Loucy (cell line): Measurements from ENCODE around the gene FREM2.

Source experiments
- H2AFZ ChIP-seq: fragments of 200-600 bp; sonication (generic); 2 replicates; pipeline ENCODE4 v1.6.0; 2016; ENCODE audit warnings: antibody characterized with exemption, mild to moderate bottlenecking, low read length, moderate library complexity
- H3F3A ChIP-seq: fragments of 200-600 bp; 2 replicates; pipeline ENCODE4 v1.6.0; 2016; ENCODE audit warnings: antibody characterized with exemption, low read depth, mild to moderate bottlenecking
- H3K27me3 ChIP-seq: fragments of 200-600 bp; sonication (generic); 2 replicates; pipeline ENCODE4 v1.6.1; 2014; ENCODE audit warnings: low read length, mild to moderate bottlenecking; ENCODE audit not compliant: insufficient read depth, poor library complexity, severe bottlenecking
- H3K36me3 ChIP-seq: fragments of 200-600 bp; sonication (generic); 2 replicates; pipeline ENCODE4 v1.6.1; 2016; ENCODE audit warnings: low read length; ENCODE audit not compliant: insufficient read depth
- H3K4me1 ChIP-seq: fragments of 200-600 bp; sonication (generic); 2 replicates; pipeline ENCODE4 v1.5.1; 2014; ENCODE audit warnings: low read length, mild to moderate bottlenecking; ENCODE audit not compliant: insufficient read depth, poor library complexity, severe bottlenecking
- H3K4me2 ChIP-seq: fragments of 200-600 bp; sonication (generic); 2 replicates; pipeline ENCODE4 v1.6.0; 2014; ENCODE audit warnings: antibody characterized with exemption, low read length, low read depth, mild to moderate bottlenecking; ENCODE audit not compliant: poor library complexity, severe bottlenecking
- H3K4me3 ChIP-seq: fragments of 200-600 bp; sonication (generic); 2 replicates; pipeline ENCODE4 v1.5.1; 2014; ENCODE audit warnings: low read length, mild to moderate bottlenecking, mixed read lengths; ENCODE audit not compliant: poor library complexity, severe bottlenecking
- H3K79me2 ChIP-seq: fragments of 200-600 bp; sonication (generic); 2 replicates; pipeline ENCODE4 v1.6.1; 2014; ENCODE audit warnings: low read length; ENCODE audit not compliant: insufficient read depth
- H3K9ac ChIP-seq: fragments of 200-600 bp; sonication (generic); 2 replicates; pipeline ENCODE4 v1.6.0; 2014; ENCODE audit warnings: mild to moderate bottlenecking, low read depth, low read length, moderate library complexity; ENCODE audit not compliant: poor library complexity, severe bottlenecking
- H3K9me2 ChIP-seq: fragments of 200-600 bp; sonication (generic); replicated peaks from 2 replicates; pipeline ENCODE4 v1.6.1; 2016; ENCODE audit warnings: low read depth, low read length, mixed read lengths
- H3K9me3 ChIP-seq: fragments of 200-600 bp; sonication (generic); 2 replicates; pipeline ENCODE4 v1.6.1; 2014; ENCODE audit warnings: mild to moderate bottlenecking, antibody characterized with exemption, low read length, low read depth; ENCODE audit not compliant: insufficient read depth
- H4K20me1 ChIP-seq: fragments of 200-600 bp; sonication (generic); 2 replicates; pipeline ENCODE4 v1.6.0; 2014; ENCODE audit warnings: antibody characterized with exemption, low read length, mild to moderate bottlenecking; ENCODE audit not compliant: insufficient read depth, poor library complexity, severe bottlenecking
- EZH2phosphoT487 ChIP-seq: fragments of 200-600 bp; IDR thresholded peaks from 2 replicates; pipeline ENCODE4 v1.6.1; 2018; ENCODE audit warnings: antibody characterized with exemption, mild to moderate bottlenecking, moderate library complexity, borderline replicate concordance
- TF ChIP-seq, protein P1 (sequence below): fragments of 200-600 bp; sonication (generic); conservative IDR thresholded peaks from 2 replicates; pipeline ENCODE4 v1.5.1; 2014; ENCODE audit warnings: mild to moderate bottlenecking, antibody characterized with exemption, low read length

The FREM2 gene

DNA sequence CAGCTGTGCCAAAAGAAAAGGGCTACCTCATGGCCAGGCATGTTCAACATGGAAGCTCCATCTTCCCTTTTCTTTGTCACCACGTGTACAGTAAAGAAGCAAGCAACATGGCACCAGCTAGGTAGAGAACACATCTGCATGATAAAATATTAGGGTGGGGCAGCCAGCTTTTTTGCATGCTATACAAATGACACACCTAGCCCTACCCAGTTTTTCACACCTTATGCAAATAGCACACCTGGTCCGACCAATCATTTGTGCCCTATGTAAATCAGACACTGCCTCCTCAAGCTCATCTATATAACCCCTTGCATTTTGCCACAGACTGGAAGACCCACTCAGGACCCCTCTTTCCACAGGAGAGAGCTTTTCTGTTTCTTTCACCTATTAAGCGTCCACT is 218.2 kb downstream of the FREM2 start:
- no peaks in the 10 kb centered on the region for H3F3A ChIP-seq
- H3K4me1 ChIP-seq: no peaks in the 10 kb centered on the region
- H3K9me2 ChIP-seq: no peaks in the 10 kb centered on the region
- no peak overlapping the region for H3K4me2 ChIP-seq
- H3K4me3 ChIP-seq: no peak overlapping the region
- TF ChIP-seq EZH2phosphoT487: no peak
- TF ChIP-seq, protein P1, sequence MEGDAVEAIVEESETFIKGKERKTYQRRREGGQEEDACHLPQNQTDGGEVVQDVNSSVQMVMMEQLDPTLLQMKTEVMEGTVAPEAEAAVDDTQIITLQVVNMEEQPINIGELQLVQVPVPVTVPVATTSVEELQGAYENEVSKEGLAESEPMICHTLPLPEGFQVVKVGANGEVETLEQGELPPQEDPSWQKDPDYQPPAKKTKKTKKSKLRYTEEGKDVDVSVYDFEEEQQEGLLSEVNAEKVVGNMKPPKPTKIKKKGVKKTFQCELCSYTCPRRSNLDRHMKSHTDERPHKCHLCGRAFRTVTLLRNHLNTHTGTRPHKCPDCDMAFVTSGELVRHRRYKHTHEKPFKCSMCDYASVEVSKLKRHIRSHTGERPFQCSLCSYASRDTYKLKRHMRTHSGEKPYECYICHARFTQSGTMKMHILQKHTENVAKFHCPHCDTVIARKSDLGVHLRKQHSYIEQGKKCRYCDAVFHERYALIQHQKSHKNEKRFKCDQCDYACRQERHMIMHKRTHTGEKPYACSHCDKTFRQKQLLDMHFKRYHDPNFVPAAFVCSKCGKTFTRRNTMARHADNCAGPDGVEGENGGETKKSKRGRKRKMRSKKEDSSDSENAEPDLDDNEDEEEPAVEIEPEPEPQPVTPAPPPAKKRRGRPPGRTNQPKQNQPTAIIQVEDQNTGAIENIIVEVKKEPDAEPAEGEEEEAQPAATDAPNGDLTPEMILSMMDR: no peak
- H2AFZ ChIP-seq: no peak overlapping the region
- no peak overlapping the region for H3K9ac ChIP-seq
- H3K79me2 ChIP-seq: no peaks in the 10 kb centered on the region
- H3K27me3 ChIP-seq: no peaks in the 10 kb centered on the region
- no peaks in the 10 kb centered on the region for H3K9me3 ChIP-seq
- no peaks in the 10 kb centered on the region for H3K36me3 ChIP-seq
- no peaks in the 10 kb centered on the region for H4K20me1 ChIP-seq

GRCh38 chr13:38905861-38906260 is 219.0 kb downstream of the FREM2 start:
- no peaks in the 10 kb centered on the region for H4K20me1 ChIP-seq
- no peaks in the 10 kb centered on the region for H3K9me2 ChIP-seq
- no peak overlapping the region for H3K4me3 ChIP-seq
- no peaks in the 10 kb centered on the region for H3K36me3 ChIP-seq
- H3K79me2 ChIP-seq: no peaks in the 10 kb centered on the region
- H3F3A ChIP-seq: no peaks in the 10 kb centered on the region
- no peak overlapping the region for H2AFZ ChIP-seq
- no peaks in the 10 kb centered on the region for H3K27me3 ChIP-seq
- H3K9ac ChIP-seq: no peak overlapping the region
- no peak overlapping the region for H3K4me2 ChIP-seq
- TF ChIP-seq EZH2phosphoT487: no peak
- TF ChIP-seq, protein P1: no peak
- no peaks in the 10 kb centered on the region for H3K4me1 ChIP-seq
- no peaks in the 10 kb centered on the region for H3K9me3 ChIP-seq

DNA sequence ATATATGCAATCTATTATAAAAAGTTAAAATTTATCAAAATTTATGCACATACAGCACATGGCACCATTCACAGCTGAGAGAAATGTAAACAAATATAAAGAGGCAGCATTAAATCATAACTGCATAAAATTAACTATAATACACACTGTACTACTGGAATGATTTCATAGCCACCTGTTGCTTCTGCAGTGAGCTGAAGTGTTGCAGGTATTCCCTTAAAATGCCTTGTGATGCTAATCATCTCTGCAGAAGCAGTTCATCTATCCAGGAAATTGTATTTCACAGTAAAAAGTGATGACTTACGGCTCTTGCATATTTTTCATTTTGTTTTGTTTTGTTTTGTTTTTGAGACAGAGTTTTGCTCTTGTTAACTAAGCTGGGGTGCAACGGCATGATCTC is 221.7 kb downstream of the FREM2 start:
- no peaks in the 10 kb centered on the region for H3F3A ChIP-seq
- no peaks in the 10 kb centered on the region for H3K27me3 ChIP-seq
- no peak overlapping the region for H3K4me3 ChIP-seq
- H4K20me1 ChIP-seq: no peaks in the 10 kb centered on the region
- H3K4me1 ChIP-seq: no peaks in the 10 kb centered on the region
- H3K9me2 ChIP-seq: no peaks in the 10 kb centered on the region
- no peaks in the 10 kb centered on the region for H3K36me3 ChIP-seq
- no peak overlapping the region for H2AFZ ChIP-seq
- TF ChIP-seq, protein P1: no peak
- TF ChIP-seq EZH2phosphoT487: no peak
- H3K9ac ChIP-seq: no peak overlapping the region
- no peaks in the 10 kb centered on the region for H3K9me3 ChIP-seq
- no peak overlapping the region for H3K4me2 ChIP-seq
- no peaks in the 10 kb centered on the region for H3K79me2 ChIP-seq
